ENCODE measurements around the gene SUMF2.

DNA sequence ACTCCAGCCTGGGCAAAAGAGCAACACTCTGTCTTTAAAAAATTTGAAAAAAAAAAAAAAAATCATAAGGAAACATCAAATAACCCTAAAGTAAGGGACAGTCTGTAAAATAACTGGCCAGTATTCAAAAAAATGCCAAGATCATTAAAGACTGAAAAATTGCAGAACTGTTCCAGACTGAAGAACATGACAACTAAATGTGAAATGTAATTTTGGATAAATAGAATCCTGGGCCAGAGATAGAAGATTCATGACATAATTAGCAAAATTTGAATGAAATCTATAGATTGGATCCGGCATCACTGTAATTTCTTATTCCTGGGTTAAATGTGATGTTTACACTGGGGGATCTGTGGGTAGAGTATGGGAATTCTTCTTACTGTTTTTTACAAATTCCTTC is 15.8 kb upstream of the SUMF2 start:
- TF ChIP-seq, protein P1, sequence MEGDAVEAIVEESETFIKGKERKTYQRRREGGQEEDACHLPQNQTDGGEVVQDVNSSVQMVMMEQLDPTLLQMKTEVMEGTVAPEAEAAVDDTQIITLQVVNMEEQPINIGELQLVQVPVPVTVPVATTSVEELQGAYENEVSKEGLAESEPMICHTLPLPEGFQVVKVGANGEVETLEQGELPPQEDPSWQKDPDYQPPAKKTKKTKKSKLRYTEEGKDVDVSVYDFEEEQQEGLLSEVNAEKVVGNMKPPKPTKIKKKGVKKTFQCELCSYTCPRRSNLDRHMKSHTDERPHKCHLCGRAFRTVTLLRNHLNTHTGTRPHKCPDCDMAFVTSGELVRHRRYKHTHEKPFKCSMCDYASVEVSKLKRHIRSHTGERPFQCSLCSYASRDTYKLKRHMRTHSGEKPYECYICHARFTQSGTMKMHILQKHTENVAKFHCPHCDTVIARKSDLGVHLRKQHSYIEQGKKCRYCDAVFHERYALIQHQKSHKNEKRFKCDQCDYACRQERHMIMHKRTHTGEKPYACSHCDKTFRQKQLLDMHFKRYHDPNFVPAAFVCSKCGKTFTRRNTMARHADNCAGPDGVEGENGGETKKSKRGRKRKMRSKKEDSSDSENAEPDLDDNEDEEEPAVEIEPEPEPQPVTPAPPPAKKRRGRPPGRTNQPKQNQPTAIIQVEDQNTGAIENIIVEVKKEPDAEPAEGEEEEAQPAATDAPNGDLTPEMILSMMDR (IDR thresholded peaks at IDR 0.05), result no peak
- no peak for TF ChIP-seq POLR2A (IDR thresholded peaks at IDR 0.05)
